Fibroblast of lung (primary cell): ENCODE results near the gene KCNJ5.

Experiments
- CTCF ChIP-seq, 2 donors: IDR thresholded peaks in 1 of 2; conservative IDR thresholded peaks in 1 of 2; 1 replicate in 1 of 2; 2 replicates in 1 of 2; pipeline ENCODE4 v1.5.1; 2011 to 2012; ENCODE audit warnings: low read length in 2 of 2, control low read depth in 1 of 2, inconsistent platforms in 1 of 2, low read depth in 1 of 2, mild to moderate bottlenecking in 1 of 2
- EZH2 ChIP-seq: IDR thresholded peaks from 2 replicates; pipeline ENCODE4 v1.5.1; 2012; ENCODE audit warnings: low read length, control low read depth, mild to moderate bottlenecking; ENCODE audit errors: missing control alignments

- TF ChIP-seq CTCF (conservative IDR thresholded peaks at IDR 0.05 in 1 of 2, IDR thresholded peaks at IDR 0.05 in 1 of 2; ENCODE audit: low read depth in 1 of 2, low read length in 2 of 2) (no peak), EZH2 (no peak)
Measured at GRCh38 chr11:128903248-128904061, 12.3 kb downstream of the KCNJ5 start.
